Fibroblast of the aortic adventitia (primary cell): ENCODE data around the gene CLOCK. TPM values are rescaled to one million over a fixed set of nuclear protein-coding genes. Genes with fewer than 3 reads are reported as not detected.
A peak's percentile ranks its signal among the peaks of the same experiment; 100 is the strongest.

Experiments
- DNase-seq: peaks from one replicate; pipeline ENCODE4 v3.0.0-alpha.2; 2010; ENCODE audit warnings: low read depth
- H3K4me3 ChIP-seq: 2 replicates; pipeline ENCODE4 v1.5.1; 2011; ENCODE audit warnings: low read depth, mild to moderate bottlenecking, control low read depth, low read length, moderate library complexity
- CTCF ChIP-seq: IDR thresholded peaks from 2 replicates; pipeline ENCODE4 v1.5.1; 2011; ENCODE audit warnings: mild to moderate bottlenecking, low read length, control low read depth, inconsistent platforms; ENCODE audit not compliant: insufficient read depth
- total RNA-seq: library from RNA; depleted of rRNA; stranded (reverse); fragments of >200 nt; gene quantifications from 2 replicates; pipeline ENCODE4 v1.2.3, GENCODE V29; 2012; ENCODE audit warnings: low replicate concordance

The CLOCK gene
- total RNA-seq, 1 donor, result 39.0 TPM

- TF ChIP-seq CTCF, result peak; percentile 2
- no peak overlapping the region for H3K4me3 ChIP-seq
- DNase-seq, result peak; percentile 73
Measured at GRCh38 chr4:55445921-55446577, 100.7 kb downstream of the CLOCK start.

- peak; percentile 62 for DNase-seq
- H3K4me3 ChIP-seq, result no peak overlapping the region
- peak; percentile 59 for TF ChIP-seq CTCF
Measured at GRCh38 chr4:55444827-55445226, 101.9 kb downstream of the CLOCK start.

- H3K4me3 ChIP-seq, result no peak overlapping the region
- no peak for DNase-seq
- TF ChIP-seq CTCF, result no peak
Measured at GRCh38 chr4:55442541-55442940, 104.2 kb downstream of the CLOCK start.

- TF ChIP-seq CTCF, result no peak
- H3K4me3 ChIP-seq, result no peak overlapping the region
- DNase-seq, result no peak
Measured at GRCh38 chr4:55440786-55441185, 105.9 kb downstream of the CLOCK start.

GRCh38 chr4:55439023-55439422 is 107.7 kb downstream of the CLOCK start:
- no peak for DNase-seq
- no peak overlapping the region for H3K4me3 ChIP-seq
- no peak for TF ChIP-seq CTCF

GRCh38 chr4:55438314-55438713 is 108.4 kb downstream of the CLOCK start:
- no peak for TF ChIP-seq CTCF
- H3K4me3 ChIP-seq, result no peak overlapping the region
- DNase-seq, result no peak

GRCh38 chr4:55437823-55438222 is 108.9 kb downstream of the CLOCK start:
- DNase-seq, result no peak
- H3K4me3 ChIP-seq, result no peak overlapping the region
- TF ChIP-seq CTCF, result no peak
